Right lobe of liver (tissue), 4 donors: Measurements from ENCODE around the gene TCOF1.

Experiments
- POLR2A ChIP-seq: fragments of 450-650 bp; IDR thresholded peaks from one replicate; pipeline ENCODE4 v1.6.1; 2017; ENCODE audit warnings: antibody characterized with exemption, mild to moderate bottlenecking
- TF ChIP-seq, protein P1 (sequence below), 4 donors: fragments of 200-600 bp in 3 of 4; fragments of 450-650 bp in 1 of 4; IDR thresholded peaks; one replicate each; pipeline versions ENCODE4 v1.5.1 to v1.8.0; 2016 to 2022; ENCODE audit warnings: antibody characterized with exemption in 4 of 4, mild to moderate bottlenecking in 2 of 4
- donor health status: DM: no; HTN: no; CAD: no.
- donor health status: DM: no; HTN: no; CAD: no.
- donor health status: DM: no; HTN: yes; CAD: no.

DNA sequence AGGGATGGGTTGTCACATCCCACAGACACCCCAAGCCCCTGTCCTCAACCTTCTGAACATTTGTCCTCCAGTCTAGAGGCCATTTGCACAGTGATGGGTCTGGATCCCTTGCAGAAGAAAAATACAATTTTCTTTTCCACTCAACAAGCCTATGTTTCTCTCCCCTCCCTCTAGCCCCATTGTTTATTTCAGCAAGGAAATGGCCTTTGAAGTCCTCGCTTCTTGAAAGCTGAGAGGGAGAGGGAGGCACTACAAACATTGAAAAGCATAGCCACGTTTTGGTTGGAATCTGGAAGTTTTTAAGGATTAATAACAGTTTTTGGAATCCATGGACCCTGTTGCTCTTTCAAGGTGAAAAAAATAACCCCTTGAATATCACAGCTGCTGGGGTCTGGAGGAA lies 30.8 kb upstream of the TCOF1 start:
- TF ChIP-seq POLR2A: no peak
- TF ChIP-seq, protein P1, sequence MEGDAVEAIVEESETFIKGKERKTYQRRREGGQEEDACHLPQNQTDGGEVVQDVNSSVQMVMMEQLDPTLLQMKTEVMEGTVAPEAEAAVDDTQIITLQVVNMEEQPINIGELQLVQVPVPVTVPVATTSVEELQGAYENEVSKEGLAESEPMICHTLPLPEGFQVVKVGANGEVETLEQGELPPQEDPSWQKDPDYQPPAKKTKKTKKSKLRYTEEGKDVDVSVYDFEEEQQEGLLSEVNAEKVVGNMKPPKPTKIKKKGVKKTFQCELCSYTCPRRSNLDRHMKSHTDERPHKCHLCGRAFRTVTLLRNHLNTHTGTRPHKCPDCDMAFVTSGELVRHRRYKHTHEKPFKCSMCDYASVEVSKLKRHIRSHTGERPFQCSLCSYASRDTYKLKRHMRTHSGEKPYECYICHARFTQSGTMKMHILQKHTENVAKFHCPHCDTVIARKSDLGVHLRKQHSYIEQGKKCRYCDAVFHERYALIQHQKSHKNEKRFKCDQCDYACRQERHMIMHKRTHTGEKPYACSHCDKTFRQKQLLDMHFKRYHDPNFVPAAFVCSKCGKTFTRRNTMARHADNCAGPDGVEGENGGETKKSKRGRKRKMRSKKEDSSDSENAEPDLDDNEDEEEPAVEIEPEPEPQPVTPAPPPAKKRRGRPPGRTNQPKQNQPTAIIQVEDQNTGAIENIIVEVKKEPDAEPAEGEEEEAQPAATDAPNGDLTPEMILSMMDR (IDR thresholded peaks at IDR 0.05): no peak
